Endothelial cell (in vitro differentiated cells): ENCODE data around the gene ANKRD63. TPM values are rescaled to one million over a fixed set of nuclear protein-coding genes. Genes with fewer than 3 reads are reported as not detected.

Source experiments
- DNase-seq: peaks from one replicate; pipeline ENCODE4 v3.0.0; 2021; ENCODE audit warnings: low spot score
- H3K27ac Mint-ChIP-seq: one replicate; pipeline ENCODE4 v1.8.0; 2021; ENCODE audit warnings: mixed read lengths, inconsistent platforms; ENCODE audit not compliant: unreplicated experiment
- H3K27me3 Mint-ChIP-seq: one replicate; pipeline ENCODE4 v1.8.0; 2021; ENCODE audit warnings: mild to moderate bottlenecking, moderate library complexity, mixed read lengths, inconsistent platforms; ENCODE audit not compliant: unreplicated experiment
- H3K36me3 Mint-ChIP-seq: one replicate; pipeline ENCODE4 v1.8.0; 2021; ENCODE audit warnings: mild to moderate bottlenecking, low read depth, mixed read lengths, inconsistent platforms; ENCODE audit not compliant: unreplicated experiment
- H3K4me1 Mint-ChIP-seq: one replicate; pipeline ENCODE4 v1.8.0; 2021; ENCODE audit warnings: mild to moderate bottlenecking, mixed read lengths, inconsistent platforms; ENCODE audit not compliant: unreplicated experiment
- H3K4me3 Mint-ChIP-seq: one replicate; pipeline ENCODE4 v1.8.0; 2021; ENCODE audit warnings: mild to moderate bottlenecking, mixed read lengths, inconsistent platforms; ENCODE audit not compliant: unreplicated experiment
- H3K9me3 Mint-ChIP-seq: one replicate; pipeline ENCODE4 v1.8.0; 2021; ENCODE audit warnings: mixed read lengths, inconsistent platforms; ENCODE audit not compliant: unreplicated experiment
- CTCF ChIP-seq: fragments of 200-600 bp; sonication (generic); IDR thresholded peaks from one replicate; pipeline ENCODE4 v1.5.0; 2021; ENCODE audit warnings: antibody characterized with exemption; ENCODE audit not compliant: unreplicated experiment
- total RNA-seq: library from RNA; stranded (reverse); fragmentation: NEBNext Ultra II Directional; extraction: Animal tissue kit (Norgen Biotek cat#: 25700); gene quantifications from one replicate; pipeline ENCODE4 v1.2.1, GENCODE V29; 2021; ENCODE audit not compliant: unreplicated experiment

Gene ANKRD63
- total RNA-seq, 1 donor from 2014 or later: not detected

GRCh38 chr15:40310001-40310959 is 27.4 kb upstream of the ANKRD63 start:
- Mint-ChIP-seq H3K27me3 (peaks cover 11% of the 10 kb centered on the region), H3K4me3 (no peak overlapping the region)

DNA sequence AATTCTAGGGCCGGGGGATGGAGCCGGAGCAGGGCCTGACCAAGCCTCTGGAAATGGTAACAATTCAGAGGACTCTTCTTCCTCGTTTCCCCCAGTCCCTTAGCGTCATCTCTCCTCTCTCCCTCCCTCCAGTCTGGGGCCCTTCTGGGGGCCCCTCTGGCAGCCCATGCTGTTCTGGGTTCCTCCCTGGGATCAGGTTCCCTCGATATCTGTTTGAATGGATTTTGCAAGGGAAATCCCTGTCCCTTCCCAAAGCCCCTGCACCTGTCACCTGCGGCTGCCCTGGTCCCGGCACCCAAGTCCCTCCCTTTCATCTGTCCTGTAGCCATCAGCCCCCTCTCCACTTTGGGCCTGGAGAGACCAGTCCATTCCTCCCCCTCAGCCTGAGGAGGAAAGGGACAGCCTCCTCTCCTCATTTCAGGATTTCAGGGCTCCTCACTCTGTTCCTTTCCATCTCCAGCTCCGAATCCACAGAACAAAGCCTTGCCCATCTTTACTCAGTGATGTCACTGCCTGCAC is 26.5 kb upstream of the ANKRD63 start:
- no peaks in the 10 kb centered on the region for H3K9me3 Mint-ChIP-seq
- H3K27ac Mint-ChIP-seq: no peak overlapping the region
- H3K27me3 Mint-ChIP-seq: peaks cover 8% of the 10 kb centered on the region
- no peak for DNase-seq
- no peak for TF ChIP-seq CTCF
- peaks cover 39% of the 10 kb centered on the region for H3K4me1 Mint-ChIP-seq
- H3K4me3 Mint-ChIP-seq: no peak overlapping the region
- H3K36me3 Mint-ChIP-seq: no peaks in the 10 kb centered on the region

More at GRCh38 chr15:40310001-40310959, 27.4 kb upstream of the ANKRD63 start:
- Mint-ChIP-seq H3K9me3 (no peaks in the 10 kb centered on the region), H3K36me3 (no peaks in the 10 kb centered on the region), H3K27ac (no peak overlapping the region), H3K4me1 (peaks cover 47% of the 10 kb centered on the region)
- TF ChIP-seq CTCF: peak; percentile 78
- peak; percentile 84 for DNase-seq

GRCh38 chr15:40307421-40308211 is 24.8 kb upstream of the ANKRD63 start, which contains the start of gene PLCB2:
Gene PLCB2, minus strand, starts transcription at chr15:40307935. Its CDS starts 263 bp downstream, at chr15:40307672.
- Mint-ChIP-seq H3K36me3 (no peaks in the 10 kb centered on the region), H3K4me1 (peaks cover 31% of the 10 kb centered on the region), H3K4me3 (no peak within 1 kb of the TSS), H3K27me3 (peaks cover 10% of the 10 kb centered on the region), H3K27ac (no peak within 1 kb of the TSS), H3K9me3 (no peaks in the 10 kb centered on the region)
- peak; percentile 38 for DNase-seq
- no peak for TF ChIP-seq CTCF

DNA sequence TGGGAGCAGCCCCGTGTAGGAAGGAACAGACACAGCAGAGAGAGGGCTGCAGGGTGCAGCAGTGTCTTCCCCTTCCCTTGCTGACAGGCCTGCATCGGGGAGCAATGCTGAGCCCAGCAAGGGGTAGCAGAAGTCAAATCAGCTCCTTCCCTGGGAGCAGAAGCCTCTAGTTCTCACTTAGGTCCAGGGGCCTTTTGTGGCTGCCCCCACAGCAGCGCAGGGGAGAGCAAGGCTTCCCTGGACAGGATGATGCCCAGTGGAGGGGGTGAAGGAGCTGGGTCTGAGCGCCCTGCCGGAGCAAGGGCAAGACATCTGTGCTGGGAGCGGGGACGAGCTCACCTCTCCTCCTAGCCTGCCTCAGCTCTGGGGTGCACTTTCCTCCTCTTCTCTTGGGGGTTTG is 24.0 kb upstream of the ANKRD63 start:
- no peak for TF ChIP-seq CTCF
- Mint-ChIP-seq H3K27ac (no peak overlapping the region), H3K36me3 (no peaks in the 10 kb centered on the region), H3K4me3 (no peak overlapping the region), H3K9me3 (no peaks in the 10 kb centered on the region), H3K27me3 (peaks cover 10% of the 10 kb centered on the region), H3K4me1 (peaks cover 33% of the 10 kb centered on the region)
- no peak for DNase-seq
